OCI-LY1 (cell line): ENCODE data around the gene FTO.
"Not testable (repeated sequence)": the region's sequence is repeated elsewhere in the genome, so short reads cannot be mapped to it uniquely, and the experiment has no call there.

Experiments used
- H2AFZ ChIP-seq: fragments of 200-600 bp; sonication (generic), shearing (Covaris generic); 2 replicates; pipeline ENCODE4 v1.6.0; 2014; ENCODE audit warnings: antibody characterized with exemption, mild to moderate bottlenecking, low read length
- H3F3A ChIP-seq: fragments of 200-600 bp; sonication (generic), shearing (Covaris generic); 2 replicates; pipeline ENCODE4 v1.6.0; 2014; ENCODE audit warnings: mild to moderate bottlenecking, antibody characterized with exemption, low read length, moderate library complexity; ENCODE audit not compliant: insufficient read depth
- H3K27ac ChIP-seq: fragments of 200-600 bp; sonication (generic); 2 replicates; pipeline ENCODE4 v1.5.1; 2014; ENCODE audit warnings: low read length, mixed run types, mild to moderate bottlenecking, low read depth; ENCODE audit not compliant: poor library complexity, severe bottlenecking
- H3K27me3 ChIP-seq: fragments of 200-600 bp; sonication (generic); 2 replicates; pipeline ENCODE4 v1.6.0; 2014; ENCODE audit warnings: antibody characterized with exemption, mild to moderate bottlenecking, low read length, moderate library complexity; ENCODE audit not compliant: insufficient read depth
- H3K36me3 ChIP-seq: fragments of 200-600 bp; sonication (generic); 2 replicates; pipeline ENCODE4 v1.6.1; 2014; ENCODE audit warnings: mild to moderate bottlenecking, antibody characterized with exemption, low read length, moderate library complexity, mixed read lengths; ENCODE audit not compliant: insufficient read depth
- H3K4me1 ChIP-seq: fragments of 200-600 bp; sonication (generic); 2 replicates; pipeline ENCODE4 v1.5.1; 2014; ENCODE audit warnings: mild to moderate bottlenecking, low read length, moderate library complexity; ENCODE audit not compliant: insufficient read depth, severe bottlenecking
- H3K4me2 ChIP-seq: fragments of 200-600 bp; sonication (generic), shearing (Covaris generic); 2 replicates; pipeline ENCODE4 v1.6.1; 2014; ENCODE audit warnings: low read length
- H3K4me3 ChIP-seq: fragments of 200-600 bp; sonication (generic); 2 replicates; pipeline ENCODE4 v1.5.1; 2014; ENCODE audit warnings: low read length, low read depth, mild to moderate bottlenecking, mixed read lengths; ENCODE audit not compliant: poor library complexity, severe bottlenecking
- H3K79me2 ChIP-seq: fragments of 200-600 bp; shearing (Covaris generic); 2 replicates; pipeline ENCODE4 v1.6.1; 2016; ENCODE audit warnings: mixed run types, low read length, mixed read lengths; ENCODE audit not compliant: insufficient read depth
- H3K9ac ChIP-seq: fragments of 200-600 bp; sonication (generic), shearing (Covaris generic); 2 replicates; pipeline ENCODE4 v1.6.1; 2014; ENCODE audit warnings: mild to moderate bottlenecking, low read length, mixed read lengths
- H3K9me2 ChIP-seq: fragments of 200-600 bp; sonication (generic), shearing (Covaris generic); 2 replicates; pipeline ENCODE4 v1.6.1; 2014; ENCODE audit warnings: low read depth, mild to moderate bottlenecking, low read length, mixed read lengths
- H3K9me3 ChIP-seq: fragments of 200-600 bp; shearing (Covaris generic); 2 replicates; pipeline ENCODE4 v1.6.1; 2014; ENCODE audit warnings: low read length, mixed read lengths
- H4K20me1 ChIP-seq: fragments of 200-600 bp; sonication (generic), shearing (Covaris generic); 2 replicates; pipeline ENCODE4 v1.6.0; 2016; ENCODE audit warnings: mild to moderate bottlenecking, low read length; ENCODE audit not compliant: insufficient read depth
- EZH2 ChIP-seq: fragments of 200-600 bp; sonication (generic), shearing (Covaris generic); IDR thresholded peaks from 2 replicates; pipeline ENCODE4 v1.8.0; 2017; ENCODE audit warnings: borderline replicate concordance, mixed run types, mild to moderate bottlenecking, antibody characterized with exemption, low read length, moderate library complexity, mixed read lengths
- TF ChIP-seq, protein P1 (sequence below): fragments of 200-600 bp; sonication (generic), shearing (Covaris generic); IDR thresholded peaks from 2 replicates; pipeline ENCODE4 v1.5.1; 2017; ENCODE audit warnings: mild to moderate bottlenecking, antibody characterized with exemption, low read length, moderate library complexity, mixed read lengths

The FTO gene

GRCh38 chr16:53692146-53692545 is 11.8 kb upstream of the FTO start:
- Histone ChIP-seq H4K20me1 (no peaks in the 10 kb centered on the region), H3K27me3 (no peaks in the 10 kb centered on the region), H3K4me1 (no peaks in the 10 kb centered on the region), H3K4me3 (no peak overlapping the region), H3K36me3 (peaks cover 4% of the 10 kb centered on the region; the same call in 1 of the 2 replicates), H2AFZ (no peak overlapping the region), H3F3A (no peaks in the 10 kb centered on the region), H3K4me2 (no peak overlapping the region), H3K79me2 (no peaks in the 10 kb centered on the region), H3K9ac (no peak overlapping the region), H3K27ac (no peak overlapping the region), H3K9me3 (no peaks in the 10 kb centered on the region), H3K9me2 (no peaks in the 10 kb centered on the region)
- TF ChIP-seq EZH2: no peak
- TF ChIP-seq, protein P1, sequence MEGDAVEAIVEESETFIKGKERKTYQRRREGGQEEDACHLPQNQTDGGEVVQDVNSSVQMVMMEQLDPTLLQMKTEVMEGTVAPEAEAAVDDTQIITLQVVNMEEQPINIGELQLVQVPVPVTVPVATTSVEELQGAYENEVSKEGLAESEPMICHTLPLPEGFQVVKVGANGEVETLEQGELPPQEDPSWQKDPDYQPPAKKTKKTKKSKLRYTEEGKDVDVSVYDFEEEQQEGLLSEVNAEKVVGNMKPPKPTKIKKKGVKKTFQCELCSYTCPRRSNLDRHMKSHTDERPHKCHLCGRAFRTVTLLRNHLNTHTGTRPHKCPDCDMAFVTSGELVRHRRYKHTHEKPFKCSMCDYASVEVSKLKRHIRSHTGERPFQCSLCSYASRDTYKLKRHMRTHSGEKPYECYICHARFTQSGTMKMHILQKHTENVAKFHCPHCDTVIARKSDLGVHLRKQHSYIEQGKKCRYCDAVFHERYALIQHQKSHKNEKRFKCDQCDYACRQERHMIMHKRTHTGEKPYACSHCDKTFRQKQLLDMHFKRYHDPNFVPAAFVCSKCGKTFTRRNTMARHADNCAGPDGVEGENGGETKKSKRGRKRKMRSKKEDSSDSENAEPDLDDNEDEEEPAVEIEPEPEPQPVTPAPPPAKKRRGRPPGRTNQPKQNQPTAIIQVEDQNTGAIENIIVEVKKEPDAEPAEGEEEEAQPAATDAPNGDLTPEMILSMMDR: peak; percentile 48

- Histone ChIP-seq H4K20me1 (no peaks in the 10 kb centered on the region), H3K9me2 (no peaks in the 10 kb centered on the region), H3K27ac (no peak overlapping the region), H3K4me3 (no peak overlapping the region), H3K4me1 (no peaks in the 10 kb centered on the region), H2AFZ (no peak overlapping the region), H3K36me3 (peaks cover 4% of the 10 kb centered on the region; the same call in 1 of the 2 replicates), H3K4me2 (no peak overlapping the region), H3K9ac (no peak overlapping the region), H3K9me3 (no peaks in the 10 kb centered on the region), H3K27me3 (no peaks in the 10 kb centered on the region), H3F3A (no peaks in the 10 kb centered on the region), H3K79me2 (no peaks in the 10 kb centered on the region)
- no peak for TF ChIP-seq EZH2
- TF ChIP-seq, protein P1: no peak
Measured at GRCh38 chr16:53693320-53693719, 10.6 kb upstream of the FTO start.

DNA sequence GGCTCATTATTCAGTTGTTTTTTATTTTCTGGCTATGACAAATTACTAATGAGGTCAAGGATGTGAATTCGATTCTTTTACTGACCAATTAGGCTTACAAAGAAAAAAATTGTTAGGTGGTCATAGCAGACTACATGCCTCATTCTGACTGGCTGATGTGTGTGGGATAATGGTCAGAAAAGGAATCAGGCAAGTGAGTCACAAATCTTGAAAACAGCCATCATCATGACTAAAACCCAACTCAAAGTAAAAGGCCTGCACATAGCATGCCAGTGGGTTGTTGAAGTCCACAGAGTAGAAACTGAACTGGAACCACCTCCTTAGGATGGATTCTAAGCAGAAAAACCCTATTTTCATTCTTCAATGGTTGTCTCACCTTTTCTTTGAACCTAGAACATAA is 8.9 kb upstream of the FTO start:
- H3K9me3 ChIP-seq: no peaks in the 10 kb centered on the region
- no peak overlapping the region for H3K4me2 ChIP-seq
- H3K27me3 ChIP-seq: no peaks in the 10 kb centered on the region
- H3K9ac ChIP-seq: no peak overlapping the region
- H3K4me3 ChIP-seq: no peak overlapping the region
- H4K20me1 ChIP-seq: no peaks in the 10 kb centered on the region
- TF ChIP-seq EZH2: no peak
- TF ChIP-seq, protein P1: no peak
- H3K79me2 ChIP-seq: no peaks in the 10 kb centered on the region
- no peak overlapping the region for H3K27ac ChIP-seq
- no peaks in the 10 kb centered on the region for H3F3A ChIP-seq
- peaks cover 4% of the 10 kb centered on the region; the same call in 1 of the 2 replicates for H3K36me3 ChIP-seq
- no peaks in the 10 kb centered on the region for H3K4me1 ChIP-seq
- H3K9me2 ChIP-seq: no peaks in the 10 kb centered on the region
- no peak overlapping the region for H2AFZ ChIP-seq

- H3K9me2 ChIP-seq, H3K9me3 ChIP-seq, H3K79me2 ChIP-seq, H3K27me3 ChIP-seq, H2AFZ ChIP-seq, H3K36me3 ChIP-seq, H3K4me1 ChIP-seq, H4K20me1 ChIP-seq, H3K9ac ChIP-seq, H3F3A ChIP-seq, H3K4me2 ChIP-seq, H3K27ac ChIP-seq, H3K4me3 ChIP-seq: not testable (repeated sequence)
Measured at GRCh38 chr16:53698271-53698670, 5.7 kb upstream of the FTO start.
